Globus pallidus (tissue), 1 donor: ENCODE data around the gene ZCCHC24.
A peak's percentile ranks its signal among the peaks of the same experiment; 100 is the strongest.

ENCODE experiments used
- DNase-seq: peaks from one replicate; pipeline ENCODE4 v3.0.0-alpha.2; 2015; ENCODE audit warnings: low spot score

The ZCCHC24 gene

DNA sequence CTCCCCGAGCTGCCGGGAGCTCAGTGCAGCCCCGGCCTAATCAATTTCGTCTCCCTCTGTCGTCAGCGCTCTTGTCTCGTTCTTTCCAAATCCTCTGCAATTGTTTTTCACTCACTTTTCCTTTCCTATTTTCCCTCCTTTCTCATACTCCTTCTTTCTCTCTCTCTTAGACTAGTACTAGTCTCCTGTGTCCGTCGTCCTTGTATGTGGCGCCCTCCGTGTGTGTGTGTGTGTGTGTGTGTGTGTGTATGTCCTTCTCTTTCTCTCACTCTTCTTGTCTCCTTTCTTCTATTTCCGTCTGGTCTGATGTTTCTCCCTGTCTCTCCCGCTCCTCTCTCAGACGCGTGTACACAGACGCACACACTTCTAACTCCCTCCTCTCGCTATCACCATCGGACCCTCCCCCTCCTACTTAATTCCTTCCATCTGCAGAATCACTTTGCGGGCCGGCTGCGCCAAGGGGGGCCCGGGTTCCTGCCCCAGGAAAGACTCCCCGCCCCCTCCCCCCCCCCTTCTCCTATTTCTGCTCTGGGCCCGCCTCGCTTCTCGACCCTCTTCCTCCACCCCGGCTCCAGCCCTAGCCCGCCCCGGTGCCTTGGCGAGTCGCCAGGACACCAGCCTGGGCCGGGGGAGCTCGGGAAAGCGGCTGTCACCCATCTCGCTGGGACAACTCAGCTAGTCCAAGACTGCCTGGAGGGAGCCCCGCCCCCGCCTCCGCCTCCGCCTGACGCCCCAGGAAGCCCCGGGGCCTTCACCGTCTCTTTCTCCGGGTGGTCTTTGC lies 743 bp upstream of the ZCCHC24 start:
- no peak for DNase-seq

DNA sequence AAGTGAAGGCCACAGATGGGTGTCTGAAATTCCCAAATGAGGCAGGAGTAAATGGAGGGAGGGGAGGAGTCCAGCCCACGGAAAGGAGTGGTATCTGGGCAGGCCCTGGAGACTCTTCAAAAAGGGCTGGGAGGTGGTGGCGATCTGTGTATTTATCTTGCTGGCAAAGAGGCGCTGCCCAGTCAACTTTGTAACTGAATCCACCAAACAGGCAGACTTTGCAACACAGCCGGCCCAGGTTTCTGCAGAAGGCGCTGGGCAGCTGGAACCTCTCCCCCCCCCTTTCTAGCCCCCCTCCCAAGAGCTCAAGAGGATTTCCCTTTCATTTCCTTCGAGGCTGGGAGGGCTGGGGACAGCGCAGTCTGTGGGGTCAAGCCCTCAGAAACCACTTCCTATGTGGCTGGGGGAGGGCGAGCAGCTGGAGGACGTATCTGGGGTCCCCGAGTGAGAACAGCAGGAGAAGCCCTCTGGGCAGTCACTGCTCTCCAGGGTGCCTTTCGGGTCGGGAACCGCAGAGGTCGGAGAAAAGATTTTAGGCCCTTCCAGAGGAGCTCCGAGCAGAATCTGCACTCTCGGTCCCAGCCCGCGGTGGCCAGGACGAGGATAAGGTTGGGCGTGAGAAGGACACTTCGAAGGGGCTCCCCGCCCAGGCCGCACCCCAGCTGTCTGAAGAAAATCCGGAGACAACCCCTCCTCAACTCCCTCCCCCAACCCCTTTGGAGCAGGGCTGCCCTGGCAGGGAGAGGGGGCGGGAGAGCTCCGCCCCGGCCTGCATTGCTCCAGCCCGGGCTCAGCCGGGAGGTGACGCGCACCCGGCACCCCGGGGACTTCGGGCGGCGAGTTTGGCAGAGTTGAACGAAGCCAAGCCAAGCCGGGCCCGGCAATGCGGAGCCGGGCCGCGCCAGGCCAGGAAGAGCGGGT lies 965 bp downstream of the ZCCHC24 start:
- peak; percentile 70 for DNase-seq

DNA sequence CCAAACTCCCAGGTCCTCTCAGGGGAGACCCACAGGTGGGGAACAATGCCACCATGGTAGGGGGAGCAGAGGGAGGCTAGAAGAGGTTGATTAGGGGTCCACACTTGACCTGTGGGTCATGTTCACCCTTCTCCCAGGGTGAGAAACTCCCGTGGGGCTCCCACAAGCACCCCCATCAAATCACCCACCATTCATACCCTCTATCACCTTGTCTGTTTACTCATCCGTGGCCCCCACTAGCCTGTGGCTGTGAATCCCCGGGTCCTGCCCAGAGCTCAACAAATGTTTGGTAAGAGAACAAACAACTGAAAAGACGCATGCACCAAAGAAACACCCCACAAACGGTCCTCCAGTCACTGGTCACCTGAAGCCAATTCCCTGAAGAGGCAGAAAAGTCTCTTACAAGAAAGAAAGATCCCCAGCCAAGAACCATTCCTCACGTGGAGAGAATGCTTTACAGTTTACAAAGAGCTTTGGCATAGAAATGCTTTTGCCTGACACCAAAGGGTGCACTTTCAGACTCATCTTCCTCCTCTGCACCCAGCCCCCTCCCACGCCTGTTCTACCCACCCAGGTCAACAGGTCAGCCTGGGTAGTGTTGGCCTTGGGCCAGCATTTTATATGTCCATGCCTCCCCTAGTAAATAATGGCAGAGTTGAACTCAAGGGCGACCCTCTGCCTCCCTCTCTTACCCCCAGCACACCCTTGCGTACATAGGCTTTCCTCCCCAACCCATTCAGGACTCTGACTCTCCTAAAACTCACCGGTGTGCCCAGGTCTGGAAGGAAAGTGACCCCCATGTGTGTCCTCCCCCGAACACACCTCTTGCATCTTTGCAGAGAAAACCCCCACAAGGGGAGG lies 1.9 kb downstream of the ZCCHC24 start:
- no peak for DNase-seq

DNA sequence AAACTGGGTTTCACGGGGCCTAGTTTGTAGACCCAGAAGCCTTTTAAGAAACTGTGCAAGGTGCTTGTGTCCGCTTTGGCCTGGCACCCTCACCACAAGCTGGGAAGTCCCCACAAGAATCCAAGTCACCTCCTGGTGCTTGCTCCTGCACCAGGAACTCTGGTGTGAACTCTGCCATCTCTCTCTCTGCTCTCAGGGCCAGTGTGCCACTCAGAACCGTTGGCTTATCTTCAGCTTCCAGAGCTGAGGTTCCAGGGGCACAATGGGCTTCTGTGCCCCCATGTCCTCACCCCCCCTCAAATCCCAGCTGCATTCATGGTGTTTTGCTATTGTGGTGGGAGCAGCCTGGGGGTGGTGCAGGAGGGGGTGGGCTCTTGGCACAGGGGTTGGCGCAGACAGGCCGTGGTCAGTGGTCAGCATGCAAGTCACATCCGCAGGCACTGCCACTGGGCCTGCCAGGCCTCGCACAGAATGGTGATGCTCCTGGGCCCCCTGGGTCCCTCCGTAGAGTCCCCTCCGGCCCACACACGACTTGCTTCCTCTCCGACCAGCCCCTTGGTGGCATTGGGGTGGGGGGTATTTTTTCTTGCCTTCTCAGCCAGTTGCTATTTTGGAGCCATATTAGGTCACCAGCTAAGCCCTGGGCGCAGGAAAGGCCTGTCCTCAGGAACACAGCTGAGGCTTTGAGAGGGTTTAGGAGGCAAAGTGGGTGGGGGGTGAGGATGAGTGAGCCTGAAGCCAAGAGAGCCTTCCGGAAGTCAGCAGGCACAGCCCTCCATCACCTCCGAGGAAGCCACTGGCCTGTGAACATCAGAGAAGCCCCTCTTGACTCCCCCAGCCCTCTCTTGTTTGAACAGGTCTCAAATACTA lies 3.0 kb downstream of the ZCCHC24 start:
- DNase-seq: peak; percentile 99

DNA sequence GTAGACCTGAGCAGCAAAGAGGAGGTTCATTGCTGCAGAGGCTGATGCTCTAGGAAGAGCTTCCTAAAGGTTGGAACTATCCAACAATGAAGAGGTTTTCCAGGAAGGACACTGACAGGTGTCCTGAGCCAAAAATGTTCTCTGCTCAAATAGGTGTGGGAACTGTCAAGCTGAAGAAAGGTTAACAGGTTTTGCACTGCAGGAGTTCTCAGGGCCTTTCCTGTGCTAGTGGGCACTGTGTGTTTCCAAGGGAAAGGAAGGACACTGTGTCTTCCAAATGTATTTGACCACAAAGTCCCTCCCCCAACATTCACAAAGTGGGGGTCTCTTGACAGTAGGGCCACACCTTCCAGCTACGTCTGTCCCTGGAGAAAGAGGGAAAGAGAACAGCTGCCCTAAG lies 4.0 kb downstream of the ZCCHC24 start:
- no peak for DNase-seq

- DNase-seq: no peak
Measured at GRCh38 chr10:79440281-79440680, 5.1 kb downstream of the ZCCHC24 start.

GRCh38 chr10:79438699-79439085 lies 6.7 kb downstream of the ZCCHC24 start:
- DNase-seq: no peak

DNA sequence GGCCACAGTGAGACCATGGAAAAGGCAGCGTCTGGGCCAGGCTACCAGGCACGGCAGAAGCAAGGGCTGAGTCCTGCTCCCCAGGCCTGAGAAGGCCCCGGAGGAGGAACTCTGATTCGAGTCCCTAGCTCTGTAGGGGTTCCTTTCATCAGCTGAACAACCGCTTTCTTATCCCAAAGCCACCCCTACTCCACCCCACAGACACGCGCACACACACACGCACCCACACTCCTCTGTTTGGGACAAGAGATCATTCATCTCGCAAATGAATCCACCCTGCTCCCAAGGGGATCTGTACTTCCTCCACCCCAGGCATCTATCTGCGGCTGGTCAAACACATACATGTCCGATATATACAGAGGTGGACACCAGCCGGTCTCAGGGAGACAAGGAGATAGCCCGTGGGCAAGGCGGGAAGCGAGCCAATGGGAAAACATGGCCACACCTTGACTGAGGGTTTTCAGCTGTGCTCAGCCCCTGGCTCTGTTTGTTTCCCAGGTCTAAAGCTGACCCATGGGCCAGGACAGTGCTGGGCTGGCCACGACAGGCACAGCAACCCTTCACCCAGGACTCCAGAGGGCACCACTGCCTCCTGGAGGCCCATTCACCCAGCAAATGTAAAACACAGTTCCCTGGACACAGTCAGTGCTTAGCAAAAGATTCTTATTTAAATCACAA lies 7.3 kb downstream of the ZCCHC24 start:
- peak; percentile 79 for DNase-seq

DNA sequence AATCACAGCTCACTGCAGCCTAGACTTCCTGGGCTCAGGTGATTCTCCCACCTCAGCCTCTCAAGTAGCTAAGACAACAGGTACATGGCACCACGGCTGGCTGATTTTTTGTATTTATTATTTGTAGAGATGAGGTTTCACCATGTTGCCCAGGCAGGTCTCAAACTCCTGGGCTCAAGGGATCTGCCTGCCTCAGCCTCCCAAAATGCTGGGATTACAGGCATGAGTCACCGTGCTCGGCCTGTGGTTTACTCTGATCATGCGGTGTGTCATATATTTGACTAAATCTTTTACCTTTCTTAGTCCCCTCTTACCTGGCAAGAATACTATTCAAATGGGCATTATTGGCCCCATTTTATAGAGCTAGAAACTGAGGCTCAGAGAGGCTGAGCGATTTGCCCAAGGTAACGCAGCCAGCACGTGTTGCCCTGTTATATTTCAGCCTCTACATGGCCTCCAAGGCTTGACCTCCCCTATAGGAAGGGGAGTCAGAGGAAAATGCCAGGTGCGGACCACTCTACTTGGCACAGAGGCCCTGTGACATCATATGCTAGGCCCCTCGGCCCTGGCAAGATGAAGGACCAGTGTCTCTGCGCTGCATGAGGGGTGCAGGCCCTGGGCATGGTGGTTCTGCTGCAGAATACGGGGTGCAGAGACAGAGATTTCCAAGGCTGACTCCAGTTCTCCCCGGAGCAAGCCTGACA lies 8.2 kb downstream of the ZCCHC24 start:
- DNase-seq: no peak

DNA sequence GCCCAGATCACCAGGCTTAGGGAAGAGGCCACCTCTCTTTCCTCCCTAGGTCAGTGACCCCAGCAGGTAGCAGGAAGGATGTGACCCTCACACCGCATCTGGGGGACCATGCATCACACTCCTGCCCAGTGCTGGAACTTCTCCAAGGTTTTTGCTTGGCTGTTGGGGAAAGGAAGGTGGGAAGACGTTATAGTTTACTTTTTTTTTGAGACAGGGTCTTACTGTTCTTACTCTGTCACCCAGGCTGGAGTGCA lies 8.6 kb downstream of the ZCCHC24 start:
- DNase-seq: no peak

GRCh38 chr10:79436066-79436849 lies 9.2 kb downstream of the ZCCHC24 start:
- no peak for DNase-seq

- DNase-seq: no peak
Measured at GRCh38 chr10:79435271-79436065, 10.0 kb downstream of the ZCCHC24 start.

- no peak for DNase-seq
Measured at GRCh38 chr10:79434821-79435251, 10.6 kb downstream of the ZCCHC24 start.

DNA sequence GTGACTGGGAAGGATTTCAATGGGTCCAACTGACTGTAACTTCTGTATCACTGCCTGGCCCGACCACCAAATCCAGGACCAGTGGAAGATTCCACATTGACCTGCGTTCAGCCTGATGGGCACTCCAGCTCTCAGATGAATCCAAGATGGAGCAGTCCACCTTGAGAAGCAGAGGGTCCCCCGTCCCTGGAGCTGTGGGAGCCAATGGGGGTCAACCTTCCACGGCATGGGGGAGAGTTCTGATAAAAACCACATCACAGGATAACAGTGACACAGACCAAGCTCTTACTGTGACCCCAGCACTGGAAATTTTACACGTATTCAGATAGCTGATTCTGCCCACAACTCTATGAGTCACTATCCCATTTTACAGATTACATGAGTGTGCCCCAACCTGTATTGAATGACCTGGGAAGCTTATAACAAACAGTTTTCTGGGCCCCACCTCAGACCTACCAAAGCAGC lies 11.2 kb downstream of the ZCCHC24 start:
- DNase-seq: no peak

- no peak for DNase-seq
Measured at GRCh38 chr10:79433324-79434222, 11.9 kb downstream of the ZCCHC24 start.

DNA sequence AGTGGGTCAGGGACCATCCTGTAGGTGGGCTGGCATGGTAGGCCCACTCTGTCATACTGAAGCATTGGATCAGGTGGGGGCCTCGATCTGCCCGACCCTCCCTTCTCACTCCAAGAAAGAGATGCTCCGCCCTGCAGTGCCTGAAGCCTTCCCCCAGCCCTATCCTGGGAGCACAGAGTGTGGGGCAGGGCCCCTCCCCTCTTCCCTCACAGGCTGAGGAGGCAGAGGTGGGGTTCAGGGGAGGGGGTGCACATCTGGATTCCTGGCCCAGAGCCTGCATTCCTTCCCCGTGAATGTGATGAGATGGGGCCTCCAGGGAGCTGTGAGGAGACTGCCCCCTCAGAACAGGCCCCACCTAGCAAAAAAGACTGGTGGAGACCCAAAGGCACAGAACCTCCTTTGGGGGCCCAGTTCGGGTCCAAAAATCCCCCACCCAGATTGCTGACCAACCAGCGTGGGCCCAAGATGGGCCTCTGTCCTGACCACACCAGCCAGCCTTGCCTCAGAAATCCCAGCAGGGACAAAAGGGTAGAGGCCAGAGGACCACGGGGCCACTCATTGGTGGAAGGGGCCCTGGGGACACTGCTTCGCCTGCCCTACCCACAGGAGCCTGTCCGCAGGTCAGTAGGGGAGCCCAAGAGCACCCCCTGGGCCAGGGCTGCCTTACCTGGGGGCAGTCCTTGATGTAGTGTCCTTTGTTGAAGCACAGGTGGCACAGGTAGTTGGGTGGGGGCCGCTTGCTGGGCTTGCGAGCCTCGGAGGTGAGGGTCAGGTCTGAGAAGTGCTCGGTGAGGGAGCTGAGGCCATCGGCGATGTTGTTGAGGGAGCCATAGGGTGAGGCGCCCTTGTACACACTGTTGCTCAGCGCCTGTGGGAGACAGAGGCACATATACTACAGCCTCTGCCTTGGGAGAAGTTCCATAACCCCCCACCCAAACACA lies 13.3 kb downstream of the ZCCHC24 start:
- DNase-seq: no peak
